HCT116 (cell line): ENCODE measurements around the gene RPH3AL.

Source experiments
- CTCF ChIP-seq, 3 experiments: fragments of 200-600 bp in 1 of 3; sonication (generic) in 1 of 3; IDR thresholded peaks in 2 of 3; conservative IDR thresholded peaks in 1 of 3; 2 replicates each; pipeline ENCODE4 v1.5.1; 2012 to 2017; ENCODE audit warnings: low read depth in 2 of 3, low read length in 2 of 3, antibody characterized with exemption in 1 of 3, borderline replicate concordance in 1 of 3, control low read depth in 1 of 3, mild to moderate bottlenecking in 1 of 3, mixed read lengths in 1 of 3, mixed run types in 1 of 3, moderate library complexity in 1 of 3; ENCODE audit not compliant: insufficient read depth in 1 of 3
- EZH2 ChIP-seq: fragments of 200-600 bp; sonication (generic); IDR thresholded peaks from 2 replicates; pipeline ENCODE4 v1.6.1; 2017; ENCODE audit warnings: antibody characterized with exemption, mixed run types
- MAX ChIP-seq: IDR thresholded peaks from 2 replicates; pipeline ENCODE4 v1.6.1; 2012
- POLR2A ChIP-seq: IDR thresholded peaks from 2 replicates; pipeline ENCODE4 v1.7.0; 2011; ENCODE audit warnings: borderline replicate concordance; ENCODE audit not compliant: insufficient read depth, insufficient read length; ENCODE audit errors: extremely low read depth
- POLR2AphosphoS5 ChIP-seq: IDR thresholded peaks from 2 replicates; pipeline ENCODE4 v1.6.1; 2011; ENCODE audit warnings: mild to moderate bottlenecking, low read depth, low read length, moderate library complexity
- REST ChIP-seq: IDR thresholded peaks from 2 replicates; pipeline ENCODE4 v1.6.1; 2012; ENCODE audit warnings: low read depth
- TCF7L2 ChIP-seq: IDR thresholded peaks from 2 replicates; pipeline ENCODE4 v1.7.0; 2011; ENCODE audit warnings: borderline replicate concordance, inconsistent platforms; ENCODE audit not compliant: insufficient read depth, insufficient read length; ENCODE audit errors: extremely low read depth
- YY1 ChIP-seq: IDR thresholded peaks from 2 replicates; pipeline ENCODE4 v1.6.1; 2011; ENCODE audit warnings: low read length, low read depth, moderate library complexity, mild to moderate bottlenecking; ENCODE audit not compliant: insufficient replicate concordance; ENCODE audit errors: extremely low read depth
- ZFX ChIP-seq: fragments of 450-650 bp; IDR thresholded peaks from 2 replicates; pipeline ENCODE4 v1.6.1; 2017

GRCh38 chr17:194828-195602 lies 157.6 kb downstream of the RPH3AL start:
- TF ChIP-seq CTCF (IDR thresholded peaks at IDR 0.05 in 2 of 3, conservative IDR thresholded peaks at IDR 0.05 in 1 of 3; ENCODE audit: borderline replicate concordance in 1 of 3, insufficient read depth in 1 of 3, low read depth in 2 of 3, low read length in 2 of 3) (no peak), POLR2A (no peak), POLR2AphosphoS5 (no peak), YY1 (no peak), TCF7L2 (no peak), REST (no peak), ZFX (no peak), EZH2 (no peak), MAX (no peak)
